CD4-positive, alpha-beta T cell treated with Interleukin-10 for 1 hour (primary cell): ENCODE data around the gene HOXD13.

Experiments
- DNase-seq: peaks from one replicate; pipeline ENCODE4 v3.0.0-alpha.2; 2020

HOXD13 gene

DNA sequence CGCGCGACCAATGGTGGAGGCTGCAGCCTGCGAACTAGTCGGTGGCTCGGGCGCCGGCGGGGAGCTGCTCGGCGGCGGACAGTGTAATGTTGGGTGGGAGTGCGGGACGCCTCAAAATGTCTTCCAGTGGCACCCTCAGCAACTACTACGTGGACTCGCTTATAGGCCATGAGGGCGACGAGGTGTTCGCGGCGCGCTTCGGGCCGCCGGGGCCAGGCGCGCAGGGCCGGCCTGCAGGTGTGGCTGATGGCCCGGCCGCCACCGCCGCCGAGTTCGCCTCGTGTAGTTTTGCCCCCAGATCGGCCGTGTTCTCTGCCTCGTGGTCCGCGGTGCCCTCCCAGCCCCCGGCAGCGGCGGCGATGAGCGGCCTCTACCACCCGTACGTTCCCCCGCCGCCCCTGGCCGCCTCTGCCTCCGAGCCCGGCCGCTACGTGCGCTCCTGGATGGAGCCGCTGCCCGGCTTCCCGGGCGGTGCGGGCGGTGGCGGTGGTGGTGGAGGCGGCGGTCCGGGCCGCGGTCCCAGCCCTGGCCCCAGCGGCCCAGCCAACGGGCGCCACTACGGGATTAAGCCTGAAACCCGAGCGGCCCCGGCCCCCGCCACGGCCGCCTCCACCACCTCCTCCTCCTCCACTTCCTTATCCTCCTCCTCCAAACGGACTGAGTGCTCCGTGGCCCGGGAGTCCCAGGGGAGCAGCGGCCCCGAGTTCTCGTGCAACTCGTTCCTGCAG, 30.3 kb downstream of the HOXD13 start, which contains the start of gene HOXD9:
HOXD9 (plus strand) TSS at position 37 of the 728 bp plus-strand sequence; CDS start at position 87, 50 bp downstream.
- no peak for DNase-seq

DNA sequence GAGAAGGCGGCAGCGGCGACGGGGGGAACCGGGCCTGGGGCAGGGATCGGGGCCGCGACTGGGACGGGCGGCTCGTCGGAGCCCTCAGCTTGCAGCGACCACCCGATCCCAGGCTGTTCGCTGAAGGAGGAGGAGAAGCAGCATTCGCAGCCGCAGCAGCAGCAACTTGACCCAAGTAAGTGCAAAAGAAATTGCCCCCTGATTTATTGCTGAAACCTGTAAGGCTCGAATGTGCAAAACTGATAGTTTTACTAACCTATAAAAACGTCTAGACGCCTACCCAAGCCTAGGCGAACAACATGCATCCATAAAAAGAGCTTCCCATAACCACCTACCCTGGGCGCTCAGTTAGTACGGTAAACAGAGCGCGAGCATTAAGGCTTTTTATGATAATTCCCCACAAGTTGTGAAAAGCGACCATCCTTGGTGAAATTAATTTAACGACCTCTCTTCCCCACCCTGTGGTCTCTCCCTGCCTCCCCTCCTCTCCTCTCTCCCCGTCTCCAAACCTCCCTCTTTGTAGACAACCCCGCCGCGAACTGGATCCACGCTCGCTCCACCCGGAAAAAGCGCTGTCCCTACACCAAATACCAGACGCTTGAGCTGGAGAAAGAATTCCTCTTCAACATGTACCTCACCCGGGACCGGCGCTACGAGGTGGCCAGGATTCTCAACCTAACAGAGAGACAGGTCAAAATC, 31.0 kb downstream of the HOXD13 start:
- no peak for DNase-seq

DNA sequence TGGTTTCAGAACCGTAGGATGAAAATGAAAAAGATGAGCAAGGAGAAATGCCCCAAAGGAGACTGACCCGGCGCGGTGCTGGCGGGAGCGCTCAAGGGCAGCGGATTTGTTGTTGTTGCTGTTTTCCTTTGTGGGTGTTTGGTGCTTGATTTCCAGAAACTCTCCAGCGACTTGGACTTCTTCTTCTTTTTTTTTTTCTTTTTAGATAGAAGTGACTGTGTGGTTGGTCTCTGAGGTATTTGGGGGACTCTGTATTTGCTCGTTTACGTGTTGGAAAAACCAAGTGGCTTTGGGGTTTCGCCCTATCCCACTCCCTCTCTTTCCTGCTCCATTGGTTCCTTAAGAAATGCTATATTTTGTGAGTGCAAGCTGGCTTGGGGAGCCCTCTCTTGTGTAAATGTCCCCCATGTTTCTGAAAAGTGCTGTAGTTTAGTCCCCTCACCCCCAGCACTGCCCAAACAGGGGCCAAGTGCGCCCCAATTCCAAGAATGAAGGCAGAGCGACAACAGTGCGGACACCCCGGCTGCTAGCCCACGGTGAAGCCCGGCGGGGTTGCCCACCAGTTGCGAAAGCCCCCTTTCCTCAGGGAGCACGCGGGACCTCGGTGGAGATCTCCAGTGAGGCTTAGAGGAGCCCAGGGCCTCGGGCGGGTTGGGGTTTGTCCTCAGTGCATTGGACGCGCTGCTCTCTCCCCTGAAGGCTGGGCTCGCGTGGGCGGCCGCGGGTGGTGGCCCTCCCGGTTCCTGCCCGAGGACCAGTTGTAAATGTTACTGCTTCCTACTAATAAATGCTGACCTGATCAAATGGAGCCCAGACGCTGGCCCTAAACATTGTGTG, 31.8 kb downstream of the HOXD13 start:
- no peak for DNase-seq

DNA sequence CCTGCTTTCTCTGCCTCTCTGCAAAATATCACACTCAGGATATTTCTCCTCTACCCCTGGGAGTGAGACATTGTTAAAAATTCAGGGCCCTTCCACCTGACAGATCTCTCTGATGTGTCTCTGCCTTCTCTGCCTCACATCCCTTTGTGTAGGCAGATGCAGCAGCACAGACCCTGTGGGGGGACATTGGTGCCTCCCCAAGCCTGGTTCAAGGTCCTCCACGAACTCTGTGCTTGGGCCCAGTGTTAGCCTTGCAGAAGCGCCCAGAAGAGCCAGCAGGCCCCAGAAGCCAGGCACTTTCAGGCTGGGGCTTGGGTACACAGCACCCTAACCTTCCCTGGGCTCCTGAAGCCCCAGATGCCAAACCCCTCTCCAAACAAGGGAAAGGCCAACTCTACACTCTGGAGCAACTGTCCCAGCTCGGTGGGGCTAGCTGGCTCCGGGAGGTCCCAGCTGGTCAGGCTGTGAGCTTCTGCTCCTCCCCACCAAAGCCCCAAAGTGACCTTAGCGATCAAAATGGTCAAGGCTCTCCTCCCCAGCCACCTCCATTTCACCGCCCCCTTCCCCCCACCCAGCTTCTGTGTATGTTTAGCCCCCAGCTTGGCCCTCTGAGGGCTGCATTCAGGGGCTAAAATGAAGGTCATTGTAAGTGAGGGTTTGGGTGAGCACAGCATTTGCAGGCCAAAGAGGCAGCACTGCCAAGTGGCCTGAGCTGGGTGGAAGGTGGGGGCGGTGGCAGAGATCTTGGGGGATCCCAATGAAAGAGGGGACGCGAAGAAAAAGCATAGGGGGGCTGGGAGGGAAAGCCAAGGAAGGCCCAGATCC, 32.6 kb downstream of the HOXD13 start:
- DNase-seq = no peak

DNA sequence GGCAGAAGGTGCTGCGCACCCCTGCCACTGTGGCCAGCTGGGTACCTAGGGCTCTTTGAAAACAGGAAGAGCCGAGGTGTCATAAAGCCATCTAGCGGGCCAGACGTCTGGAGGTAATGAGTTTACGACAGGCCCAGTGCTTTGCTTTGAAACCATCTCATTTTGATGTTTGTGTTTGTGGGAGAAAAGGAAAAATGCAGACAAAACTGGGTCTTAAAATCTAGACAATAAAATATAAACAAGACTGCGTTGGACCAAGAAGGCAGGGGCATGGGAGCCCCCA, 33.2 kb downstream of the HOXD13 start:
- no peak for DNase-seq

DNA sequence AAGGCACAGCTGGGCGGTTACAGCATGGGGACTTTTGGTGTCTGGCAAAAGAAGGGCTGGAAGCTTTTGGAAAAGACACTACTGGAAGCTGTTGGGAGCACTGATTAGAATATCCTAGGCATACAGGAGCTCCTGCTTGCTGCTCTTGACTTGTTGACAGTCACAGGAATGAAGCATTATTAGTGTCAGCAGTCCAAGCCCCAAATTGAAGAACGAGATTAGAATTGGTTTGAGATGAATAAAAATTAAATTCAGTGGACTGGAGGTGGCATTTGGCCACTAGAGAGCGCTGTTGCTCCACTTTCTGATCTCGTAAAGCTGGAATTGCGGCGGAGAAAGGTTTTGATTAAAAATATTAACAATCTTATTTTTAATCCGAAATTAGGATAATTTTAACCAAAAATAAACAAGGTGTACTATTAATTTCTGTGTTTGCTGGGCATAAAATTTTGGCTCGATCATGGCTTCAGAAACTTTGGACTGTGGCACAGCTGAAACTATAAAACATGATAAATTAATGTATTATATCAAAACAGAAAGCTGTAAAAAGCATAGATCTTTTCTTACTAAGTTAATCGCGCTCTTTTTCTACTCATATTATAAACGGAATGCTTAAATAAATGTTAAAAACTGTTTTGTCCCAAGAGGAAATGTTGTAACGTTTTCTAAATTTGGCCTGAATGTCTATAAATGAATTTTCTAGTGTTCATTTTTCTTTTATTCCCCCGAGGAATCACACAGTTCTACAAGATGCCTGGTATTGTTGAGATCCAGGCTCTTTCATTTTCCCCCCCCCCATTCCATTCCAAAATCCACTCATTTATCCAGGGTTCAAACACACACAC, 34.6 kb downstream of the HOXD13 start:
- DNase-seq = peak; percentile 67

DNA sequence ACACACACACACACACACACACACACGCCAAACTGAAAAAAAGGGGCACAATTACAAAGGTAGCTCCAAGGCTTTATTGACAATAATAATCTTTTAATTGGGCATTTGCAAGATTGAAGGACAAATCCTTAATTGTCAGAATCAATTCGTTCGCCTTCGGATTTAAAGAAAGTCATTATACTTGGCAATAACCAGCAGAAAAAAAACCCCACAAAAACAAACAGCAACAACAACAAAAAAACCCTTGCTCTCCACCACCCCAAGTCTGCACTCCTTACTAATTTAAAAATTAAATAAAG, 35.2 kb downstream of the HOXD13 start:
- DNase-seq = no peak

DNA sequence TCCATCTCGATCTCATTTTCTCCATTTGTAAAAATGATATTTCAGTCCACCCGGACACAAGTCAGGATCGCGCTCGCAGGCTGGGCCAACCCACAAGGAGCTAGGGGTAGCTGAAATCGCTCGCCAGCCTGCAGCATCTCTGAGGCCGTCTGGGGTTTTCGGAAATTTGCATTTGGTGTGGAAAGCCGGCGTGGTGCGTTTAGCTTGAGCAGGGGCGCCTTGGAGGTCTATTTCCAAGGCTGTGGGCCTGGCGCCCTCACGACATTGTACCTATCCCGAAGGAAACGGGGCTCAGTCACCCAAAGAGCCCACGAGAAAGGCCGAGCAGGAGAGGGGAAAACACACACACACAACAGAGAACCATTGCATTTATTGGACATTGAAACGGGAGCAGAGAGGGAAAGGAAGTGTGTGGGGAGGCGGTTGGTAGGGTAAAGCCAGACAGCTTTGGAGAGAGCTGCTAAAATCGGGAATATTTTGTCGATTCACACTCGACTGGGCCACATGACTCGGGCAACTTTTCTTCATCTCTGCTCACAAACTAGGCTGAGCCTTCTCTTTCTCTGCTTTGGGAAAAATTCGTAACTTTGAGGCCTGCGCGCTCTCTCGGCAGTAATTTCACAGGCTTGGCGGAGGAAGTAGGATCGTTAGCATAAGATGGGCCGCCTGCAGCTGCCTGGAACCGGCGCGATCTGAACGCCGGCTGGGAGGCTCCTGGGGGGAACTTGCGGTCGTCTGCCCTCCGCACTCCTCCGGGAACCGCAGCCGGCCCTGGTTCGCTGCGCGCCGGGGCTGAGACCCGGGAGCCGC, 35.9 kb downstream of the HOXD13 start:
- DNase-seq = no peak

DNA sequence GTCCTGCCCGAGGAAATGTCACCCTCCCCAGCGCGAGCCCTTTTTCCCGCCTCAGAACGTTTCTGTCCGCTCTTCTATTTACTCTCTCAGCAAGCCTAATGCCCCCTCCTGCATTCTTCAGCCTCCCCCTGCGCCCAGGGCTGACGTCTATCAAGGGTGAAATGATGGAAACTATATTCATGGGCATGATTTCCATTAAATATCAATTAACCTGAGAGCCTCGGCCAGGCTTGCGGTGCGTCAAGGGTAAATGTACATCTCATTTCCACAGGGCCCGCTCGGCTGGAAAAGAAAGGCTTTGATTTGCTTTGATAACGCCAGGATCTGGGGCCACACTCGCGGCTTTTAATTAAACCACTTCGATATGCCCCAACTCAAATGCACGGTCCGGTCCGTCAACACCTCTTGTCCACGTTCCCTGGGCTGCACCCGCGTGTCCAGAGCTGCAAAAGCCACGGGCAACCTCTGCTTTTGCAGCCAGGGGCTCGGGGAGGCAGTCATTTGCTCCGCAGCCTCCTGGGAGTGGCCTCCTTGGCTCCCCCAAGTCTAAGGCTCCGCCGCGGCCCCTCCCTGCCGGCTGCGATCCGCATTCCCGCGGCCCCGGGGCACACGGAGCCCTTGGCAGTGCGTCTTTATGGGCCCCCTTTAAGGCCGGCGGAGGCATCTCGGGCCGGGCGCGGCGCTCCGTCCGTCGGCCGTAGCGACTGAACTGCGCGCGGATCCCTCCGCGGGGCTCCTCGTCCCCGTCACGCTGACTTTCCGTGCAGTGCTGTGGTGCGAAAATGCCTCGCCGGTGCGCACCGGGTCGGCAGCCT, 36.7 kb downstream of the HOXD13 start, which contains the start of gene HOXD8:
HOXD8 (plus strand) TSS at position 724 of the 815 bp plus-strand sequence. CDS start 662 bp downstream, outside the sequence.
- no peak for DNase-seq

DNA sequence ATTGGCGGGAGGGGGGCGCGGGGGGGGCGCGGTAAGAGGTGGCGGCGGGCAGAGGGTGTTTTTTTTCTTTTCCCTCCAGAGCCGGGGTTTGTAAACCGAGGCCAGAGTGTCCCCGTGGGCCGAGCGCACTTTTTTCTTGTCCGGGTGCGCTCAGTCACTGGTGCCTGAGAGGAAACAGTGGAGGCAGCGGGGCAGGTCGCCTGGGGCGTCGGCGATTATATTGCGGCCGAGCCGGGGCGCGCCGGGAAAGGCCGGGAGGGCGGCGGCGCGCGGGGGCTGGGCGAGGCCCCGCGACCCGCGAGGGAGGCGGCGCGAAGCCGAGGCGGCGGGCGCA, 37.3 kb downstream of the HOXD13 start:
- no peak for DNase-seq

DNA sequence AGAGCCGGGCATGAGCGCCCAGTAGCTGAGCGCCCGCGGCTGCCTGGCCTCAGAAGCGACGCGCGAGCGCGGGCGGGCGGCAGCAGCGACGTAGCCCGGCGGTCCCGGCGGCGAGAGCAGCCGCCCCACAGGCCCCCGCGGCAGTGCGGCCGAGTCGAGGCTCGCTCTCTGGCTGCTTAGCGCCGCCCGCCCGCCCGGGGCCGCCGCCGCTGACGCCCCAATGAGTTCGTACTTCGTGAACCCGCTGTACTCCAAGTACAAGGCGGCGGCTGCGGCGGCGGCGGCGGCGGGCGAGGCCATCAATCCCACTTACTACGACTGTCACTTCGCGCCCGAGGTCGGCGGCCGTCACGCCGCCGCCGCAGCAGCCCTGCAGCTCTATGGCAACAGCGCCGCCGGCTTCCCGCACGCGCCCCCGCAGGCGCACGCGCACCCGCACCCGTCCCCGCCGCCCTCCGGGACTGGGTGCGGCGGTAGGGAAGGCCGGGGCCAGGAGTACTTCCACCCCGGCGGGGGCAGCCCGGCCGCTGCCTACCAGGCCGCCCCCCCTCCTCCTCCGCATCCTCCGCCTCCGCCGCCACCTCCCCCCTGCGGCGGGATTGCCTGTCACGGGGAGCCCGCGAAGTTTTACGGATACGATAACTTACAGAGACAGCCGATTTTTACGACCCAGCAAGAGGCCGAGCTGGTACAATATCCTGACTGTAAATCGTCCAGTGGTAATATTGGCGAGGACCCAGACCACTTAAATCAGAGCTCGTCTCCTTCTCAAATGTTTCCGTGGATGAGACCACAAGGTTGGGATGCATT, 37.8 kb downstream of the HOXD13 start:
- DNase-seq = no peak

DNA sequence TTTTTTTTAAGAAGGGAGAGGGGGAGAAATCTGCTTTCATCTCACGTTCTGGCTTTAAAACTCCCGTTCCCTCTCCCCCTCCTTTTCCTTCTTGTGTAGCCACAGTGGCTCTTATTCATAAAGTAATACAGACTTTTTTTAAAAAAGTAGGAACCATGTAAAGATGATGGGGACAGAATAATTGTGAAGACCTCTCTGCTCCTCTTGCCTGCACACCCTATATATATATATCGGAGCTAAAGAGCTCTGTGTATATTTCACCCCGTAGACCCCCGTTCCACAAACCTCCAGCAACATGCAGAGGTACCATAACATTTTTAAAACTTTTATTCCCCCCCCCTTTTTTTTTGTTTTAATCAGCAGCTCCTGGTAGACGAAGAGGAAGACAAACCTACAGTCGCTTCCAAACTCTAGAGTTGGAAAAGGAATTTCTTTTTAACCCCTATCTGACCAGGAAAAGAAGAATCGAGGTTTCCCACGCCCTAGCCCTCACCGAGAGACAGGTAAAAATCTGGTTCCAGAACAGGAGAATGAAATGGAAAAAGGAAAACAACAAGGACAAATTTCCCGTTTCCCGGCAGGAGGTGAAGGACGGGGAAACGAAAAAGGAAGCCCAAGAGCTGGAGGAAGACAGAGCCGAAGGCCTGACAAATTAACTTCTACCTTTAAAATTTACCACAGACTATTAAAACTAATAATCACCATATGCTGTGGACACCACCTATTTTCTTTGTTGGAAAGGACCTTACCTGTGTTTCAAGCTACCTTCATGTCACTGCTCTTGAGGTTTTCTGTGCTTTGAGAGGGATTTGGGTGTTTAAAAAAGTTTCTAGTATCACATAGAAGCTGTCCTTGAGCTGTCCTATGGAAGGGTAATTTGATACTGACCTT, 38.7 kb downstream of the HOXD13 start:
- DNase-seq = no peak

DNA sequence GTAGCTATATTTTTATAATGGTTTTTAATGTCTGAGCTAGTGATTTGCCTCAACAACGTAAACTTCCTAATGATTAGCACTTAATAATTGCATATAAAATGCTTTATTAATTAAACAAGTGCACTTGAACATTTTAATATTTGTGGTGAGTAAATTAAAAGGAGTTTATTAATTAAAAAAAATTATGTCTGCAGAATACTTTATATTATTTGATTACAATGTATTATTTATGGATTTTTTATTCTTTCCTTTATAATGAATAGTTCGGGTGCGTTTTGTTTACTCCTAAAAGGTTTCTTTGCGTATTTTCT, 39.3 kb downstream of the HOXD13 start:
- no peak for DNase-seq

DNA sequence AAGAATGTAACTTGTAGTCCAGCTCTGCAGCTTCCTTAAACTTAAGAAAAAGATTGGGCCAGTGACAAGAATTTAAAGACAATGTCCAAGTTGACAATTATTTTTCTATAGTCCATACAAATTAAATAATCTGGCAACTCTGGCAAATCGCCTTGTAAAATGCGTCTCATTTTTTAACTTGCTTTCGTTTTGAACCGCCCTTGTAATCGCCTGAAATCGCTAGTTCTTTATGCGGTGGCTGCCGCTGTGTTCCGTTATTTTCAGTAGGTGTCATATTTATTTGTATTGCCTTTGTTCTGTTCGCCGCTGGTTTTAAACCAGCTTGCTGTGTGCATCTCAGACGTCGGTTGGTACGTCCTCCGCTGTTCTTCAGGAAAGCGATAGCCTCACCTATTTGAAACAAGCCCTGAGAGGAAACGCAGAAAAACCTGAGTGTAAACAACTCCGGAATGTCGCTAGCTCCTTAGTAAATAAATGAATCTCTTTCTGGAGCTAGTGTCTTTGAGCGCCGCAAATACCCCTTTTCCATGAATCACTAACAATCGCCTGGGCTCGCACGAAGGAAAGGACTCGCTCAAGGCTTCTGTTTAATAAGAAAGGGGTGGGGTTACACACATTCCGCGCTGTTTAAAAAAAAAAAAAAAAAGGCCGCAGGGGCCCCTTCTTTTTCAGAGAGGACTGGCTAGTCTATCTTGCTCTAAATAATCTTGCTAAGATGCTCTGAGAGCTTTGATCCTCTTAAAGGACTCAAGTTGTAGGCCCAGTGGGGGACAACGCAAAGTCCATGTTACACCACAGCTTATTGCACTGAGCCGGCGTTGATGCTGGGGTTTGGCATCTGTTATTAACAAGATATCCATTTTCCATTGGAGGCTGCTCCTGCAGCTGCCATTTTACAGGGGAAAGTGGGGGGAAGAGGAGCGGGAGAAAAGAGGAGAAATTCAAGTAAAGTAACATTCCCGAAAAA, 40.0 kb downstream of the HOXD13 start:
- DNase-seq = peak; percentile 23

DNA sequence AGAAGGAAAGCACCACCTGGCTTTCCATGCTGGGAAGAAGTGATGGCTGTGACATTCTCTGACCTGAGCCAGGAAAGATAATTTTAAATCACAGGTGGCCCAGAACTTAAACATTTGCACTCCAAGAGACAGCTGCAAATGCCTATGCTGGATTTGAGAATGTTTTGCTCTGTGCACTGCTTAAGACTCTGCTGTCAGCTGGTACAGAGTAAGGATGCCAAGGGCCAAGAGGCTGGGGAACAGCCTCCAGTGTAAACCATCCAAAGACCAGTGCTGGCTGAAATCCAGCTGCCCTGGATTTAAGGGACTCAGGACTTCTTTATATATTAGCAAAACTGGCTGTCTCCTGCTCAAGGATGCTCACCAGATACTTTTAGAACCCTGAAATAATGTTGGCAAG, 40.9 kb downstream of the HOXD13 start:
- DNase-seq = no peak

DNA sequence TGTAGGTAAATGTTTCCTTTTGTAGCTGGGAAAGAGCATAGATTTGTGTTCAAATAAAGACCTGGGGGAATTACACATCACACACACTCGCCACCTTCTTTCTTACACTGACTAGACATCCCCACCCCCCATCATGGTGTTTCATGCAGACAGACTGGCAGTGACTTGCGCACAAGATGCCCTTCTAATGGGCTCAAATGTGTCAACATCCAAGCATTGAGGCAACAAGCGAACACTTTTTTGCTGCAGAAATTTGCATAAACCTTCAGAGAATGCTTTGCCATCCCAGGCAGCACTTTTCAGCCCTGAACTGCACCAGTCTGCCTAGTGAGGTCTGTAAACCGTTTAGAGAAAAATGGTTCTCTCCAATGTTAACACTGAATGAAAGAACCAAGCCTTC, 41.5 kb downstream of the HOXD13 start:
- no peak for DNase-seq

DNA sequence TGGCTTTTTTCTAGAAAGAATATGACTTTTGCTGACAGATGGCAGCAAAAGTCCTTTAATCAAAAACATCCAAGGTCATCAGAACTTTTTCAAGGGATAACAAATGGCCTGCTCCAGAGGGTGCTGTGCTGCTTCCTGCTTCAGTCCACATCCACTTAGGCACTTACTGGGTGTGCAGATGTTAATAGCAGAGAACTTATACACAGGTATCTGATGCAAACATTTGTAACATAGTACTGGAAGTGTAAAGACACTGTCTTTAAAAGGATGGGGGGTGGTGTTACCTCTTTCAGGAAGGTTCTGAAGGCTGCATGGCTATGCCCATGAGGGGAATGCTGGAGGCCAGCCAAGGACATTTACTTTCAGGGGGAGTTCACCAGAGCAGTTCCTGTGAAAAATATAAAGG, 42.5 kb downstream of the HOXD13 start:
- DNase-seq = no peak
